ENCODE data around the gene PTPRN2.
A peak's percentile ranks its signal among the peaks of the same experiment; 100 is the strongest.
"Not testable (repeated sequence)": the region's sequence is repeated elsewhere in the genome, so short reads cannot be mapped to it uniquely, and the experiment has no call there.

Gene PTPRN2

DNA sequence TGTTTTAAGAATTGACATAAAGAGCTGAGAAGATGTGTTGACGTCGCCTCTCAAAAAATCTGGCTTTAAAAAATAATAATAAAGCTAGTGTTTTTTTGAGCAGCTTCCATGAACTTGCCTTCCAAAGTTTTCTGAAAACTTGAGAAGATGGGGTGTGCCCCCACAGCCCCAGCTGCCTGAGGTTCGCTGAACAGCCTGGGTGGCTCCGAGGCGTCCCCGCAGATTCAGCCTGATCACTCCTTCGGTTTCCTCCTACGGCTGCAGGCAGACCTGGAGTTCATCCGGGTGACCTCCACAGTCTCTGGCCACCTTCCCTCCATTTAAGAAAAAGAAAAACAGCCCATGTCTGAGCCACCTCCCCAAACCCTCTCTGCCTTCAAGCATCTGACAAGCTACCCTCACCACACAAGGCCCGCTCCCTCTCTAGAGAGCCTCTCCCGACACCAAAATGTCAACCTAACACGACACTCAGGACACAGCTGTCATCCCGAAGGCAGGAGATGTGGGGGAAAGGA is 177.8 kb downstream of the PTPRN2 start:
- TF ChIP-seq FOXM1 (IDR thresholded peaks at IDR 0.05; ENCODE audit: borderline replicate concordance) (no peak), SUZ12 (IDR thresholded peaks at IDR 0.05) (no peak), FOXA1 (IDR thresholded peaks at IDR 0.05) (no peak), LEF1 (IDR thresholded peaks at IDR 0.05; ENCODE audit: borderline replicate concordance) (no peak), L3MBTL2 (conservative IDR thresholded peaks at IDR 0.05) (no peak), ZNF384 (IDR thresholded peaks at IDR 0.05) (no peak), ELF4 (IDR thresholded peaks at IDR 0.05) (no peak), ARNT (IDR thresholded peaks at IDR 0.05) (no peak), NFRKB (IDR thresholded peaks at IDR 0.05) (no peak), TARDBP (IDR thresholded peaks at IDR 0.05) (no peak), HDGF (IDR thresholded peaks at IDR 0.05; ENCODE audit: borderline replicate concordance) (no peak), CTBP1 (IDR thresholded peaks at IDR 0.05; ENCODE audit: borderline replicate concordance) (no peak), BHLHE40 (IDR thresholded peaks at IDR 0.05; ENCODE audit: borderline replicate concordance) (no peak), SP1 (IDR thresholded peaks at IDR 0.05) (no peak), FOXK2 (IDR thresholded peaks at IDR 0.05) (no peak)
- TF ChIP-seq, protein P1, sequence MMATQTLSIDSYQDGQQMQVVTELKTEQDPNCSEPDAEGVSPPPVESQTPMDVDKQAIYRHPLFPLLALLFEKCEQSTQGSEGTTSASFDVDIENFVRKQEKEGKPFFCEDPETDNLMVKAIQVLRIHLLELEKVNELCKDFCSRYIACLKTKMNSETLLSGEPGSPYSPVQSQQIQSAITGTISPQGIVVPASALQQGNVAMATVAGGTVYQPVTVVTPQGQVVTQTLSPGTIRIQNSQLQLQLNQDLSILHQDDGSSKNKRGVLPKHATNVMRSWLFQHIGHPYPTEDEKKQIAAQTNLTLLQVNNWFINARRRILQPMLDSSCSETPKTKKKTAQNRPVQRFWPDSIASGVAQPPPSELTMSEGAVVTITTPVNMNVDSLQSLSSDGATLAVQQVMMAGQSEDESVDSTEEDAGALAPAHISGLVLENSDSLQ (IDR thresholded peaks at IDR 0.05): no peak
- DNase-seq (ENCODE audit: extremely low spot score): no peak
- ChIA-PET POLR2A (no interaction called here), CTCF (no interaction called here)

DNA sequence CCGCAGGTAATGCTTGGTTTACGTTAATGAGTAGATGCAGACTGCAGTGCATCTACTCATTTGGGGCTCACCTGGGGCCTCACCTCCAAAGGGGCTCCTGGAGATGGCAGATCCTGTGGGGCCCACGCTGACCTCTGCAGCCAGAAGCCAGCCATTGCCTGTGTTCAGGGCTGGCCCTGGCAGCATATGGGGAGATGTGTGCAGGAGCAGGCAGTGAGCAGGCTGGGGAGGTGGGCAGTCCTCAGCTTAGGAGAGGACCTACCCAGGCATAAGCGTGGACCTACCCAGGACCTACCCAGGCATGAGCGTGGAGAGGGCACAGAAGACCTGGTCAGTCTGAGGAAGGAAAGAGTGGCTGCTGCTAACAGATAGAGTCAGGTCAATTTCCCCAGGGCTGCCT is 178.5 kb downstream of the PTPRN2 start:
- CTCF ChIA-PET: interaction anchor here (0.6 kb wide), 1 partner anchor 14 kb away, joined by 5 read pairs; no protein-coding TSS in a partner anchor

DNA sequence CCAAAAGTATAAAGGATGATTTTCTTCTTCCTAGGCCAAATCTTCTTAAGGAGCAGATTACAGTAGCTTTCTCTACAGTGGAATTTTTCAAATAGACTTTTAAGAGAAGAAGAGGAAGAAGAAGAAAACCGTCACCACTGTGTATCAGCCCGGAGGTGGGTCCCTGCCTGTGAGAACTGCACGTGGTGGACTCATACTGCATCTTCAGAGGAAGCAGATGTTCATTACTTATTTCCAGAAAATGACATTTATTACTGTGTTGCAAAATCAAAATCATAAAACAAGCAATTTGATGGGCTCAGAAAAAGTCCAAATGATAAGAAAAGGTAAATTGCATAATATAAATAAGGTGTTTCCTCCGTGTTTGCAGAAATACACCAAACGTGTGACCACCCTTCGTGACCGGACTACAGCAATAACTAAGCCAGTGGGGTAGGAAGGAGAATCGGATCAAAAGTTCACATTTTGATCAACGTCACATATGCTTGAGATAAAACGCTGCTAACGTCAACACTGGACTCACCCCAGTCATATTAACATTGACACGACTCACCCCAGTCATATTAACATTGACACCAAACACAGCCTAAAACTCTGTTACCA is 179.2 kb downstream of the PTPRN2 start:
- TF ChIP-seq FOXM1 (IDR thresholded peaks at IDR 0.05; ENCODE audit: borderline replicate concordance) (no peak), NFRKB (IDR thresholded peaks at IDR 0.05) (no peak)
- no peak for DNase-seq (ENCODE audit: extremely low spot score)
- ChIA-PET CTCF (interaction anchor here (0.7 to 1.2 kb wide), 4 partner anchors 8 to 1502 kb away, joined by 3 to 4 read pairs (median 4); no protein-coding TSS in a partner anchor), POLR2A (no interaction called here)

More for the DNA sequence above, 178.5 kb downstream of the PTPRN2 start:
- TF ChIP-seq HDGF (IDR thresholded peaks at IDR 0.05; ENCODE audit: borderline replicate concordance) (no peak), SUZ12 (IDR thresholded peaks at IDR 0.05) (no peak), NFRKB (IDR thresholded peaks at IDR 0.05) (no peak), L3MBTL2 (conservative IDR thresholded peaks at IDR 0.05) (no peak), ELF4 (IDR thresholded peaks at IDR 0.05) (no peak), ARNT (IDR thresholded peaks at IDR 0.05) (no peak), ZNF384 (IDR thresholded peaks at IDR 0.05) (no peak), SP1 (IDR thresholded peaks at IDR 0.05) (no peak), FOXA1 (IDR thresholded peaks at IDR 0.05) (no peak), TARDBP (IDR thresholded peaks at IDR 0.05) (no peak), FOXM1 (IDR thresholded peaks at IDR 0.05; ENCODE audit: borderline replicate concordance) (no peak), LEF1 (IDR thresholded peaks at IDR 0.05; ENCODE audit: borderline replicate concordance) (no peak), FOXK2 (IDR thresholded peaks at IDR 0.05) (no peak), CTBP1 (IDR thresholded peaks at IDR 0.05; ENCODE audit: borderline replicate concordance) (no peak), BHLHE40 (IDR thresholded peaks at IDR 0.05; ENCODE audit: borderline replicate concordance) (no peak)
- TF ChIP-seq, protein P1 (IDR thresholded peaks at IDR 0.05): no peak
- POLR2A ChIA-PET: no interaction called here
- DNase-seq (ENCODE audit: extremely low spot score): no peak

GRCh38 chr7:158407581-158408317 is 179.9 kb downstream of the PTPRN2 start:
- CTCF ChIA-PET: interaction anchor here (0.7 to 1.2 kb wide), 4 partner anchors 9 to 1502 kb away, joined by 3 to 4 read pairs (median 4); no protein-coding TSS in a partner anchor
- POLR2A ChIA-PET: no interaction called here
- TF ChIP-seq BHLHE40 (IDR thresholded peaks at IDR 0.05; ENCODE audit: borderline replicate concordance) (no peak), FOXA1 (IDR thresholded peaks at IDR 0.05) (no peak), FOXK2 (IDR thresholded peaks at IDR 0.05) (no peak)
- DNase-seq (ENCODE audit: extremely low spot score): peak; percentile 31

GRCh38 chr7:158406801-158407200 is 180.8 kb downstream of the PTPRN2 start:
- CTCF ChIA-PET: no interaction called here
- POLR2A ChIA-PET: no interaction called here
- no peak for DNase-seq (ENCODE audit: extremely low spot score)
- no peak for TF ChIP-seq L3MBTL2 (conservative IDR thresholded peaks at IDR 0.05)
- no peak for TF ChIP-seq ZNF384 (IDR thresholded peaks at IDR 0.05)
- no peak for TF ChIP-seq CTBP1 (IDR thresholded peaks at IDR 0.05; ENCODE audit: borderline replicate concordance)
- no peak for TF ChIP-seq SUZ12 (IDR thresholded peaks at IDR 0.05)
- no peak for TF ChIP-seq HDGF (IDR thresholded peaks at IDR 0.05; ENCODE audit: borderline replicate concordance)
- no peak for TF ChIP-seq NFRKB (IDR thresholded peaks at IDR 0.05)
- no peak for TF ChIP-seq BHLHE40 (IDR thresholded peaks at IDR 0.05; ENCODE audit: borderline replicate concordance)
- TF ChIP-seq ARNT (IDR thresholded peaks at IDR 0.05): no peak
- no peak for TF ChIP-seq SP1 (IDR thresholded peaks at IDR 0.05)

DNA sequence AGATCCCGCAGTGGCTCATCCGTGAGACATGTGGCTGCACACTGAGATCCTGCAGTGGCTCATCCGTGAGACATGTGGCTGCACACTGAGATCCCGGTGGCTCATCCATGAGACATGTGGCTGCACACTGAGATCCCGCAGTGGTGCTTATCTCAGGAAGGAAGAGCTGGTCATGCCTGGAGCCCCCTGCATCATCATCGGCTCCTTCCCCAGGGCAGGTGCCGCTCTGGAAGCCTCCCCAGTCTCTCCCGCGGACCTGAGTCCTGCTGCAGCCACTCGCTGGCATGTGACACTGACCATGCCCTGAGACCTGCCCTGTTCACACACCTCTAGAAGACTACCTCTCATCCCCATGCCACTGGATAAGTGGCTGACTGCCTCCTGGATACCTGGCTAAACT is 181.3 kb downstream of the PTPRN2 start:
- POLR2A ChIA-PET: no interaction called here
- CTCF ChIA-PET: no interaction called here
- TF ChIP-seq ELF4 (IDR thresholded peaks at IDR 0.05) (no peak), FOXA1 (IDR thresholded peaks at IDR 0.05) (no peak), ZNF384 (IDR thresholded peaks at IDR 0.05) (no peak), LEF1 (IDR thresholded peaks at IDR 0.05; ENCODE audit: borderline replicate concordance) (no peak), TARDBP (IDR thresholded peaks at IDR 0.05) (no peak), L3MBTL2 (conservative IDR thresholded peaks at IDR 0.05) (no peak), CTBP1 (IDR thresholded peaks at IDR 0.05; ENCODE audit: borderline replicate concordance) (no peak), SP1 (IDR thresholded peaks at IDR 0.05) (no peak), NFRKB (IDR thresholded peaks at IDR 0.05) (no peak), HDGF (IDR thresholded peaks at IDR 0.05; ENCODE audit: borderline replicate concordance) (no peak), FOXK2 (IDR thresholded peaks at IDR 0.05) (no peak)
- no peak for DNase-seq (ENCODE audit: extremely low spot score)

- POLR2A ChIA-PET; CTCF ChIA-PET; DNase-seq (ENCODE audit: extremely low spot score): not testable (repeated sequence)
These were observed 181.9 kb downstream of the PTPRN2 start for GRCh38 chr7:158405771-158406170.
